ENCODE measurements around the gene HK1.
A peak's percentile ranks its signal among the peaks of the same experiment; 100 is the strongest.
"Not testable (repeated sequence)": the region's sequence is repeated elsewhere in the genome, so short reads cannot be mapped to it uniquely, and the experiment has no call there.

Gene HK1

DNA sequence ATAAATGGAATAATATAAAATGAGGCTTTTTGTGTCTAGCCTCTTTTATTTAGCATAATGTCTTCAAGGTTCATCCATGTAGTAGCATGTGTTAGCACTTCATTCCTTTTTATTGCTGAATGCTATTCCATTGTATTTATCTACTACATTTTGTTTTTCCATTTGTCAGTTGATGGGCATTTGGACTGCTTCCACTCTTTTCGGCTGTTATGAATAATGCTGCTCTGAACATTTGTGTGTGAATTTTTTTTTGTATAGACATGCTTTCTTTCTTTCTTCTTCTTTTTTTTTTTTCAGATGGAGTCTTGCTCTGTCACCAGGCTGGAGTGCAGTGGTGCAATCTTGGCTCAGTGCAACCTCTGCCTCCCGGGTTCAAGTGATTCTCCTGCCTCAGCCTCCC lies 50.6 kb downstream of the HK1 start:
- not testable (repeated sequence) for DNase-seq

- DNase-seq: no peak
Measured at GRCh38 chr10:69329721-69330178, 51.5 kb downstream of the HK1 start.

DNA sequence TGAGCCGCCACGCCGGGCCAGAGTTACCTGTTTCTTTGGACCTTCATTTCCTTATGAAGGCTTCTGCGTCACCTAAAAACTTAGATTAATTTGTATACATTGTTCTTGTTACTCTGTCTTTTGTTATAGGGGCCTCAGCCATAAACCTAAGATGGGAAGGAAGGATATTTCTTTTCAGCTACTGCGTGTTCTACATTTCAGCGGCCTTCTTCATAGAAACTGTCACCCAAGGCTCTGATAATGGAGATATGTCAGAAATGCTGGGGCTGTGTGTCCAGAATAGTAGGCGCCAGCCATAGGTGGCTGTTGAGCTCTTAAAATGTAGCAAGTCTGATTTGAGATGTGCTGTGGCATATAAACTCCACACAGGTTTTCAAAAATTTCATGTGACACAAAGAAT lies 52.9 kb downstream of the HK1 start:
- no peak for DNase-seq

GRCh38 chr10:69332278-69333010 lies 54.1 kb downstream of the HK1 start:
- no peak for DNase-seq

- no peak for DNase-seq
Measured at GRCh38 chr10:69333205-69333604, 54.9 kb downstream of the HK1 start.

DNA sequence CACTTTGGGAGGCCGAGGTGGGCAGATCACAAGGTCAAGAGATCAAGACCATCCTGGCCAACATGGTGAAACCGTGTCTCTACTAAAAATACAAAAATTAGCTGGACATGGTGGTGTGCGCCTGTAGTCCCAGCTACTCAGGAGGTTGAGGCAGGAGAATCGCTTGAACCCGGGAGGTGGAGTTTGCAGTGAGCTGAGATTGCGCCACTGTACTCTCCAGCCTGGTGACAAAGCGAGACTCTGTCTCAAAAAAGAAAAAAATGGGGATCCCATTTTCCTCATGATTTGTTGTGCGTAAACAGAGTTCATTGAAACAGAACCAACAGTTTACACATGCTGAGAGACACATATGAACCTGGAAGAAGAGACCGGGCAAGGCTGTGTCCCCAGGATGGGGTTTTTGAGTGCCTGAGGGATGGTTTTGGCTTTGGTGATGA lies 55.6 kb downstream of the HK1 start:
- DNase-seq: not testable (repeated sequence)

GRCh38 chr10:69334302-69335062 lies 56.2 kb downstream of the HK1 start:
- DNase-seq: no peak

DNA sequence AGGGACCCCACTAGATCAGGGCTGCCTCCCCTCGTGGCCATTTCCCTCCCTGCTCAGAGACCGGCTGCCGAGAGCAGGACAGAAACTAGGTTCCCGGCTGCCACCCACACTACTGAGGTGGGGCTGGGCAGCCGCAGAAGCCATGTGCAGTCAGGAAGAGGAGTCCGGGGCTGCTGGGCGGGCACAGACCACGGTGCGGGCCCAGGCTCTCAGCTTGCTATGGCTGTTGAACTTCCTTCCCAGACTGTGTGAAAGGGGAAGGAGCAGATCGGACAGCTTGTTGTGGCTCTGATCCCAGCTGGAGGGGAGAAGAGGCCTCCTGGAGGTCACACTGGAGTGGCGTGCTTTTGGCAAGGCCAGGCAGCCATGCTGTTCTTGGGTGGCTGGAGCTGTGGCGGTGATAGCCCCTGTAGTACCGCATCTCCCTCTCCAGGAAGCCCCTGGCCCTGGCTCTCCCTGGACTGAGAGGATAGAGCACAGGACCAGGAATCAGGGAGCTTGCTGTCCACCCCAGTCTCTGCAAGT lies 56.8 kb downstream of the HK1 start:
- DNase-seq: no peak

- no peak for DNase-seq
Measured at GRCh38 chr10:69335613-69336012, 57.3 kb downstream of the HK1 start.

GRCh38 chr10:69336952-69337295 lies 58.6 kb downstream of the HK1 start:
- DNase-seq: no peak

DNA sequence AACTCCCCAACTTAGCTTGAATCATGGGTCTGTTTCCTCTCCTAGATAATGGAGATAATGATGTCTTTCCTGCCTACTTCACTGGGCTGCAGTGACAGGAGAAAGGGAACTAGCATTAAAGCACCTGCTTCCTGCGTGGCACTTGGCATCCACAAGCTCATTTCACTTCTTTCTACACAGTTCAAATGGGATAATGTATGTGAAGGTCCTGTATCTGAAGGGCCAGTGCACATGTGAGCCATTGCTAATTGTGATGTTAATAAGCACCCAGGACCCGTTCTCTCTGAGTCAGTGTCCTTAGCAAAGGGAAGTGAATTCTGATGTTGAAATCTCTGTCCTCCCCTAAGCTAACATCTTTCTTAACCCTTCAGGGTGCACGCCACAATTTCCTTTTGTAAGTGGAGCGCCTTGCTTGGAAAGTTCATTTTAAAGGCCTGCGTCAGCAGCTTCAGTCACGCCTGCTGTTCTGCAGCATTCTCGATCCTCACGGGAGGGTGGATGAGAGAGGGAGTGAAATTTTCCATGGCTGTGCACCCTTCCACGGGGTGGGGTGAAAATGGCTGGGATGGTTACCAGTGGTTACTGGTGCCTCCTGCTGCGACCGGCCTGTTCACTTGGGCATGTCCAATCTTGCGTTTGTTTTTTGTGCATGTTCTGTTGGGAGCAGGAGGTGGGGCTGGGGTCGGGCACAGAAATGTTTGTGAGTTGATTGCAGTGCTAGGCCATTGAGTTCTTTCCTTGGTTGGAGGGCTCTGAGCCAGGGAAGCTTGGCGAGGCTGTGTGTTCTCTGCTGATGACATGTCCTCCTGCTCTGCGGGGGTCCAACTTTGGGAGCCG lies 59.2 kb downstream of the HK1 start:
- no peak for DNase-seq

DNA sequence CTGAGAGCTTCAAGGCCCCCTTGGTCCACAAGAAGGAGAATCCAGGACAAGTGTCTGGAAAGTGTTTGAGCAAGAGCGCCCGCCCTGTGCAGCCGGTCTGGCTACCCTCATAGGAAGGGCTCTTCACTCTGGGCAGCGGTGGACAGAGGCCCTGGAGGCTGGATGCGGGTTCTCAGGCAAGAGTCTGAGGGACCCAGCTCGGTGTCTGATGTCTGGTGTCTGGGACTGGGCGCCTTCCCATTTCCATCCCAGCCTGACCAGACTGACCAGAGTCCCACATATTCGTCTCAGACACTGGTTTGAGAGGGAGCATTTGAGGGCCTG lies 59.8 kb downstream of the HK1 start:
- no peak for DNase-seq

GRCh38 chr10:69338547-69339450 lies 60.5 kb downstream of the HK1 start:
- no peak for DNase-seq

- DNase-seq: no peak
Measured at GRCh38 chr10:69340695-69341094, 62.4 kb downstream of the HK1 start.

GRCh38 chr10:69343905-69344304 lies 65.6 kb downstream of the HK1 start:
- DNase-seq: no peak

GRCh38 chr10:69344591-69345252 lies 66.4 kb downstream of the HK1 start:
- DNase-seq: peak; percentile 32

DNA sequence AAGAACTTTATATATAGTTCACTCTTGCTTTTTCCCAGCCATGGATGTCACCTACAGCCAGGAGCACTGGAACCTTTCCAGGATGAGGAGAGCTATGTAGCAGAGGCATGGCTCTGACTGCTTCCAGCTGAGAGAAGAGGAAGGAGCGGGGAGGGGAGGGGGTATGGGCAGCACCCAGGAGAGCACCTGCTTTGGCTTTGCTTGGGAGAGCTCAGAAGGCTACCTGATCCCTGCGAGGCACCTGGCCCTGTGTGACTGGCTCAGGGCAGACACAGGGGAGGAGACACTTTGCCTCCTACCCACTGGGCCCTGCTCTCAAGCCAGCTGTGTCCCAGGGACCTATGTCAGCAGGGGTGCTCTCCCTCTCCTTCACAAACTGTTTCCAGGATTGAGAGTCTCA lies 67.1 kb downstream of the HK1 start:
- DNase-seq: no peak

GRCh38 chr10:69345890-69346474 lies 67.7 kb downstream of the HK1 start:
- DNase-seq: no peak

DNA sequence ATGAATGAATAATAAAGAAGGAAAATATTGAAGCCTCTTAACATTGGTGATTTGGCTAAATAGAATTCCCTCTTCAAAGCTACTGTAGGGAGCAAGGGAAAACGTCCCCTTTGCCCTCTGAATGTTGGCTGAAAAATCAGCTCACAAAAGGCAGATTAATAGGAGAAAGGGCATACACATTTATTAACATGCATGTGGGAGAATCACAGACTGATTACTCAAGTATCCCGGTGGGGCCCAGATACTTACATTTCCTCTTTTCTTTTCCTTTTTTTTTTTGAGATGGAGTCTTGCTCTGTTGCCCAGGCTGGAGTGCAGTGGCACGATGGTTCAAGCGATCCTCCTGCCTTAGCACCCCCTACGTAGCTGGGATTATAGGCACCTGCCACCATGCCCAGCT lies 68.5 kb downstream of the HK1 start:
- no peak for DNase-seq

- DNase-seq: peak; percentile 29
Measured at GRCh38 chr10:69348816-69349541, 70.7 kb downstream of the HK1 start.

DNA sequence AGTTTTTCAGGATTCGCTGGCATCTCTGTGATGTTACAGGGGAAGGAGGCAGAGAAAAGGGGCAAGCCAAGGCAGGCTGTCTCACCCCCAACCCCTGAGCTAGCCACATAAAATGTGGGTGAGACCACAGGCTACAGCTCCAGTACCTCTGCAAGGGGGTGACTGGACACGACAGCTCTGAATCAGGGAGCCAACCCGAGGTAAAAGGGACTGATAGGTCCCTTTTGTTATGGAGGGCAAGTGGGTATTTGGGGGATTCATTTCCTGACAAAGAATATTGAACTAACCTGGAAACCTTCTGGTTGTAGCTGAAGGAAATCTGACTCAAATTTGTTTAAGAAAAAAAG lies 71.2 kb downstream of the HK1 start:
- no peak for DNase-seq
